ENCODE data around the gene CAPN14.
A peak's percentile ranks its signal among the peaks of the same experiment; 100 is the strongest.

The CAPN14 gene

DNA sequence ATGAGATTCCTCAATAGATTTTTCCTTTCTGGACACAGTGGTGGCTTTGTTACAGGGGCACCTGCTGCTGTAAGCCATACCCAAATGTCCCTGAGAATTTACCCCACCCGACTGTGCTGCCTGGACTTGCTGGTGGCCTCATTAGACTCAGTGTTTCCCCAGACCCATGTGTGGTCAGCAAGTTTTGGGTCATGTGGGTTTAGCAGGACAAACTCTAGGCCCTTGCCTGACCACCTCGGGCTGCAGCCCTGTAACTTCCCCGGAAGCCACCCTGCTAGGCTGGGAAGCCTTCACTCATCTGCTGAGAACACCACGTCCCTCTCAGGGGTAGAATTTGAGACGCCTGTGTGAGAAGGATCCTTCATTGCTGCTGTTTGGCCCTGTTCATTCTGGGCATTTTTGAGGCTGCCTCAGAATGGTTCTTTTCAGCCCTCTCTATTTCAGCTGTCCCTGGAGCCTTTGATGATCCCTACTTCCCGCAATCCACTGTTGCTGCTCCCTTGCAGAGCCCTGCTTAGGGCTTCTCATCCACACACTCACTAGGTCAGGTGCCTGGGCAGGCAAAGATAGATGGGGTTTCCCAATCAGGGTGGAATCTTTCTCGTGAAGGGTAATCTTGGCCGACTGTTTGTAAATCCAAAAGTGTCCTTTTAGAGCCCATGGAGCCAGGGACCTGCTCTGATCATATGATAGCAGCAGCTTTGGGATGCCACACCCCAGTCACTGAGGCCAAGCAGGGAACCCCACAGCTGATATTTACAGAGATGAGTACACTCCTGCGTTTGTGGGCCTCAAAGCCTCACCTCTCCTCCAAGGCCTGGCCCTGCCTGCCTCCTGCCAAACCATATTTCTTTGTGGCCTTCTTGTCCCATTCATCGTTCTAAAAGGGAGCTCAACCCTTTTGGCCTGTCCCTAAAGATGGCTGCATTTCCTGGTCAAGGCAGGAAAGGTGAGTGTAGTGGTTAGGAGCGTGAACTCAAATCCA, 23.4 kb upstream of the CAPN14 start:
- no peak for DNase-seq

DNA sequence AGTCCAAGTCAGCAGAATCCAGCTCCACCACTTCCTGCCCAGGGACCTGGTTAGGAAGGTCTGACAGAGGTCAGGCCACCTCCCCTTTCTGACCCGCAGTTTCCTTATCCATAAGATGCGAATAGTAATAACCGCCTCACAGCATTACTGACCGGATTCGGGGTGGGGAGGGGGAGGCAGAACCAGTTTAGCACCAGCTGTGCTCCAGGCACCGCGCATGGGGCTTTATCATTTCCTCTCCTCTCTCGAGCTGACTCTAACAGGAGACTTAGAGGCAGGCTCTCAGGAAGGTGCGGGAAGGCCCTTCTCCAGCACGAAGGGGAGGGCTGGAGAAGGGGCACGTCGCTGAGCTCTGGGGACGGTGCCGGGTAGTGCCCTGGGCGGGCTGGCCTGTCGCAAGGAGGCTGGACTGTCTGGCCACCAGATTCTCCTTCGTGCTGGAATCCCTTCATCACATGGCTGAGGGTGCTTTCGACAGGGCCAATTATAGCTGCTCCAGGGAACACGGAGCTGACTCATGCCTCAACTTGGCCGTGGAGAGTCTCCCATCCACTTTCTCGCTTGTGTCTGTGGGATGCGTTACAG, 22.4 kb upstream of the CAPN14 start:
- no peak for DNase-seq

DNA sequence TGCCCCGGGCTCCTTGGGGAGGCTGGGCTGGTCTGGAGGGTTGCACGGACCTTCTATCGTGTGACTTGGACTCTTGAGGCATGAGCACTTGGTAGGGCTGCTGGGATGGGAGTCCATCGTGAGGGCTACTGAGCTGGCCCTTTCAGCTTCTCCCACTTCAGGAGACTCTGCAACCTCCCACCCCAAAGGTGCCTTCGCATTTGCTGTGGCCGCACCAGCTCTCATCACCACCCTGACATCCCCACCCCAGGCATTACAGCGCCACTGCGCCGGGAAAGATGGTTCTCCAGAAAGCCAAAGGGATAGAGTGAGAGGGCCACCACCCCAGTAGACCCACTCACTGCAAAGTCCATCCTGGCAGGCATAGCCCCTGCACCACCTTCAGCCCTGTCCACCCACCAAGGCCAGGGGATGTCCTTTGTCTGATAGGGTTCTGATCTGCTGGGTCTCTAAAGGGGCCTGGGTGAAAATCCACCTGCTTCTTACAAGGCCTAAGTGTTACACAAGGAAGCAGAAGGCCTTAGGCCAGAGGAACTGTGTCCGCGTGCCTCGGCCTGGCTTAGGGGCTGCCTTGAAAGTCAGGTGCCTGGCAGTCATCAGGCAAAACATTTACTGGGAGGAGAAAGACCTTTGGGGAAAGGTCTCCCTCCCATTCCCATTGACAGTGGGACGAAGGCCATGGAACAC, 21.7 kb upstream of the CAPN14 start:
- no peak for DNase-seq

DNA sequence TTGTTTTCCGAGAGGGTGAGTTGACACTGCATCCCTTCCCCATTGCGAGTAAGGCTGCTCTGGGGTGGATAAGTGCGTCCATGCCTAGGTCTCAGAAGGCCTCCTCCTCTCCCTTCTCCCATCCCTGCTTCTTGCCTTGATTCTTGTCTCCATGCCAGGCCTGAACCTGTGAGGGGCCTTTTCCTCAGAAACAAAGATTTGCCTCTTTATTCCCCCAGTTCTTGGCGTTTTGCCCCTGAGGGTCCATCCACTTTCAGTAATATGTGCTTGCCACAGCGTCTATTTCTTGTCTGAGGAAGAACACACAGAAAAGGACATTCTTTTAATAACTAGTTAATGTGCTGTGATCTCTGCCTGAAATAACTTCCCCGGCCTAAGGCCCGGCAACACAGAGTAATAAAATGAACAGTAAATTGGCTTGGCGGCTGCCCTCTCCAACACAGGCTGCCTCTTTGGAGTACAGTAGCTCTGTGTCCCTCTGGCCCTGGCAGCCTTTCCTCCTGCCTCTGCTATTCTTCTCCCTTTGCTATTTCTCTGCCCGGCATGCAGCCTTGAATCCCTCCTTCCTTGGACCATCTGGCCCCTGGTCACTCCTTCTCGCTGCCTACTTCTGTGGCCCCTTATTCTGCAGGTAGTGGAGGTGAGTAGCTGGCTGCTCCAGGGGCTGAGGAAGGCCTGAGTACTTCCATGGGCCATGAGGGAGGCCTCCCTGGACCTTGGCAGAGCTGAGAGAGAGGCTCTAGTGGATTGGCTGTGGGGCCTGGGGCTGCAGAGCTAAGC, 21.0 kb upstream of the CAPN14 start:
- DNase-seq, result no peak

DNA sequence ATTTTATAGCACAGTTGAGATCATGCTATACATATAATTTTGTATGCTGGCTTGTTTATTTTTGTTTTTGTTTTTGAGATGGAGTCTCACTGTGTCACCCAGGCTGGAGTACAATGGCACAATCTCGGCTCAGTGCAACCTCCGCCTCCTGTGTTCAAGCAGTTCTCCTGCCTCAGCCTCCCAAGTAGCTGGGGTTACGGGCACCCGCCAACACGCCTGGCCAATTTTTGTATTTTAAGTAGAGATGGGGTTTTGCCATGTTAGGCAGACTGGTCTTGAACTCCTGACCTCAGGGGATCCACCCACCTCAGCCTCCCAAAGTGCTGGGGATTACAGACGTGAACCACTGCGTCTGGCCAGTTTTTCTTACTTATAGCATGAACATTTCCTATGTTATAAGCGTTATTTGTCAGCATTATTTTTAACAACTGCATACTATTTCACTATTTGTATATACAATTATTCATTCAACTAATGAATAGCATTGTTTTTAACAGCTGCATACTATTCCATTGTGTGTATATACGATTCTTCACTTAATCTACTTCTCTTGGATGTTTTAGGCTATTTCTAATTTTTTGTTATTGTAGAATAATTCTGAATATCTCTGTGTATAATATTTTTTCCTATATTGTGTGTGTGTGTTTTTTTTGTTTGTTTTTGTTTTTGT, 20.2 kb upstream of the CAPN14 start:
- DNase-seq, result no peak

DNA sequence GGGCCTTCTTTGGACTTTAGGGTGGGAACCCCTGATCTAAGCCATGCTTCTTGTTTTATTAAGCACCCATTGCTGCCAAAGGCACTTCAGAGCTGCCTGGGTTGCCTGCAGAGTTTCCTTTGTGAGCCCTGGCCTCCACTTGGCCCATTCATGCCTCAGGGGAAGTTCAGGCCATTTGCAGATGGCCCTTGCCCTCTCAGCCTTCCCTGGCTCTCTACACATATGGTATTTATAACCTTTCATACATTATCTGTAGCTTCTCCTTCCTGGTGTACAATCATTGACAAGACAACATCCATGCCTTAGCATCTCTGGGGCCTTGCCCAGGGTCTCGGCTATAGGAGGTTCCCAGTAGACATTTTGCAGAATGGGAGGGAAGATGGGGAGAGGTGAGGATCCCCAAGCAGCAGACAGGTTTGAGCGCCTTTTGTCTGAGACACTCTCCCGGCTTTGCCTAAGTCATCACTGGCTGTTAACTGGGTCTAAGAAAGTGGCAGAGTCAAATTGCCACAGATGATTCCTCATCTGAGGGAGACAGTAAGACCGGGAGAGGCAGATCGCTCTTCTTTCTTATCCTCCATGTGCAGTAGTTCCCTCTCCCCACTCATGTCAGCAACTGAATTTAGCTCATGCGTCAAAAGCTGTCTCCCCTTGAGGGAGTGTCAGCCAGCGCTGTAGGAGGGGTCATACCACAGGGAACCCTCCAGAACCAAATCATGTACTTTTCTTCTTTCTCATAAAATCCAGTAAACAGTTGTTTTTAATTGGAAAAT, 19.3 kb upstream of the CAPN14 start:
- DNase-seq, result no peak

DNA sequence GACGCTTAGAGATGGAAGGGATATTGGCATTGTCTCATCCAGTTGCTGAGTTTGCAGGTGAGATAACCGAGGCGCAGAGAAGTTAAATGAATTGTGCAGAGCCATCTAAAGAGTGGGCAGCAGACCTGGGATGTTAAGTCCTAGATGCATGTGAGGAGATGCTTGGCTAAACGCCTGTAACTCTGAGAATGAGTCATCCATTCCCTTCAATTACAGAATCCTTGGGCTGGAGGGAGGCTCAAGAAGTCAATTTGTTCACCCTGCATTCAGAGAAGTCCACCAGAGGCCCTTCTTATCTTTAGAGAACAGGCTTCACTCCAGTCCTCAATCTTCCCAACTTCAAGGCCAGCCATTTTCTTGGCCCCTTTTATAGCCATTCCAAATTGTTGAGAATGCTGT, 18.2 kb upstream of the CAPN14 start:
- DNase-seq, result no peak

DNA sequence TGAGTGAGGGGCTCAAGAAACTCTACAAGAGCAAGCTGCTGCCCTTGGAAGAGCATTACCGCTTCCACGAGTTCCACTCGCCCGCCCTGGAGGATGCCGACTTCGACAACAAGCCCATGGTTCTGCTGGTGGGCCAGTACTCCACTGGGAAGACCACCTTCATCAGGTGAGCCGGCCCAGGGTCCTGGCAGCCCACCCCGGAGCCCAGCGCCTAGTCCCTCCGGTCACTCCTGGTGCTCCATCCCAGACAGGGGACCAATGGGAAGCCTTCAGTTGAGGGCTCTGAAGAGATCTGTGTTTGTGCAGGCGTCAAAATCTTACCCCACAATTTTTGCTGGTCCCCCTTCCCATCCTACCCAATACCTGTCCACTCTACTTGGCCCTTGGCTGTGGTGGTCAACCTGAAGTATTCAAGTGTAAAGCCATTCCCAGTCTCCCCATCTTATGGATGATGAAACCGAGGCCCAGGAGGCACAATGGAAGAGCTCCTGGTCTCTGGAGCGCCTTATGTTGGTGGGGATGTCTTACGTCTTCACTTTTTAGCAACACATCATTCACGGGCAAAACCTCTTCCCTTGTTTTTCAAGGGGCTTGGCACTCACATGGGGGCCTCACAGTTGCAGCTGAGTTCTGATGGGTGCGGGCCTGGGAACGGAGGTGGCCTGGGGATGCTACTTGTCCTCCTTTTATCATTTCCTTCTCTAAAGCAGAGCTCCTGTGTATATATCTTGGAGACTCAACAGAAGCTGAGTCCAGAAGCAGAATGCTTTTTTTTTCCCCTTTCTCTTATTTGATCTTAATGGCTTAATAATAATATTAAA, 17.6 kb upstream of the CAPN14 start:
- no peak for DNase-seq

DNA sequence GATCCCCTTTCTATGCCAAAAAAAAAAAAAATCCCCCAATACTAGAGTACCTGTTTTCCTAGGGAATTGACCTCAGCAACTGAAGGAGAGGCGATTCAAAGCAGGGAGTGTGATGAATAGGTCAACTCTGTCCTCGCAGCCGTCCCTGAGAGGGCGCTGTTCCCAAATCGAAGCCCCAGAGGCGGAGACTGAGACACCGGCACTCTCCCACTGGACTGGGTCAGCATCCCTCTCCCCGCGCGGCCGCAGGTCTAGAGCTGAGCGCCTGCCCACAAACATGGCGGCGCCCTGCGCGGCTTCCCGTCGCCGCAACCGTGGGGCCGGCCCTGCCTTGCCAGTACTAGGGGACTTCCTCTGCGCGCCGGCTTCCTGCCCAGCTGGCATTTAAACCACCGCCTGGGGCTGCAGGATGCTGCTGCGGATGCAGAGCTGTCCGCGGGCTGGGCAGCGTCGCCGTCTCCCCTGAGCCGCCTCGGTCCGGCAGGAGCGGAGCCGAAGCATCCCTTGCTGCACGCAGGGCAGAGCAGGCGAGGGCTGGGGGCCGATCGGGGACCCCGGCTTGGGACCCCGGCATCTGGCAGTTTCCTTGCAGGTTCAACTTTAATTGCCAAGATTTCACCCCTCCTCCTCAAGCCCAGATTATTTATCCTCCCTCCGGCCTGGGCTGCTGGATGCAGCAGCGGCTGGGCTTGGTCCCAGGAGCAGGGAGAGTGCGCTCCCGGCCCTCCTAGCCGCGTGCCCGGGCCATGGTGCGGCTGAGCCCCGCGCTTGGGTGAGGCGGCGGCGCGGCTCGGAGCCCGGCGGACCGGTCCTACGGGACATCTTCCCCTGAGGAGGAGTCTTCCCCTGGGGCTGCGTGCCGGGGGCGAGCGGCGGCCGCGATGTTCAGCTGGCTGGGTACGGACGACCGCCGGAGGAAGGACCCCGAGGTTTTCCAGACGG, 16.7 kb upstream of the CAPN14 start, which contains the start of gene EHD3:
EHD3 (plus strand) TSS at position 412 of the 942 bp plus-strand sequence; CDS start at position 882, 470 bp downstream.
- DNase-seq, result peak; percentile 88

DNA sequence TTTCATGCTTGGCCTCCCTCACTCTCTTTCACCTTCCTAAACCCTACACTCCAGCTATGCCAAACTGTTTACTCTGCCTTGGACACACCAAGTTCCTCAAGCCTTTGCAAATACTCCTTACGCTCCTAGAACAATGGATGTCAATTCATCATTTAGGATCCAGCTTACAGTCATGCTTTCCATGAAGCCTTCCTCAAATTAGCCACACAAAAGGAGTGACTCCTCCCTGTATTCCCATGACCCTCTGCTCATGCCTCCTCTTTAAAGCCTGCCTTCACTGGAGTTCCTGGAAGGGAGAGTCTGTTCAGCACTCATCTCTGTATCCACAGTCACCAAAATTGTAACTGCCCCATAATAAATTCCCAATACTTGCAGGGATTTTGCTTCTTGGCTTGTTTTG, 15.9 kb upstream of the CAPN14 start:
- no peak for DNase-seq

DNA sequence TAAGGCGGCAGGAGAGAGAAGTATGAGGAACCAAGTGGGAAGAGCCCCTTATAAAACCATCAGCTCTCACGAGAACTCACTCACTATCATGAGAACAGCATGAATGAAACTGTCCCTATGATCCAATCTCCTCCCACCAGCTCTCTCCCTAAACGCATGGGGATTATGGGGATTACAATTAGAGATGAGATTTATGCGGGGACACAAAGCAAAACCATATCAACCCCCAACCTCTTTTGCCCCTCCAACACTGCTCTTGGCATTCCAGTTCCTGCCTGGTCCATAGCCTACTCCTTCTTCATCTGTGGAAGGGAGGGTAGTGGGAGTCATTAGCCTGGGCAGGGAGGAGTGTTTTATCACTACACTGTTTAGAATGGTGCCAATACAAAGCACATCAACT, 15.3 kb upstream of the CAPN14 start:
- DNase-seq, result no peak

DNA sequence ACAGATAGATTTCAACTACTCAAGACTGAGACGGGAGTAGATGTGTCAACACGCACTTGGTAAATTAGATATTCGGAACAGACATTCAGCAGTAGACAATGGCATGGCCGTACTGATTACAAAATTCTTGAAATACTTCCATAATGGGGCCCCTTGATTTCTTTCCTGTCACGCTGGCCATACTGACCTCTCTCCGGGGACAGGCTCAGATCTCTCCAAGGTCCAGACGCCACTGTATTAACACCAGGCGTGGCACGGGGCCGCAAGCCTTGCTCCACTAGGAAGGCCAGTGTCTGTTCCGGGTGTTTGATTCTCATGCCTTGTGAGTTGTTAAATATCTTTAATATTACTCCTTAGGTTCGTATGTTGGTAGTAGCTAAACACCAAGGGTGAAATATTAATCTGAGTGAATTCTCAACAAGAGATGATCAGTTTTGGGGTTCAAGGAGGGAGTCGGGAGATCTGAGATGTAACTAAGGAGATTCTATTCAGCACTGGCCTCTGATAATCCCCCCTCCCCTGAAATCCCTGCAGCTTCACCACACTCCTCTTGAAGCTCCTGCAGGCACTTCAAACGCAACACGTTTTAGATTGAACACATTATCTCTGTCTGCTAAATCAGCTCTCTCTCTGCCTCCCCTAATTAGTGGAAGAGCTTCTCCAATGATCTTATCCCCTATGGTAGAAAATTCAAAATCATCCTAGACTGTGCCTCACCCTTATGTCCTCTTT, 14.4 kb upstream of the CAPN14 start:
- DNase-seq, result no peak

DNA sequence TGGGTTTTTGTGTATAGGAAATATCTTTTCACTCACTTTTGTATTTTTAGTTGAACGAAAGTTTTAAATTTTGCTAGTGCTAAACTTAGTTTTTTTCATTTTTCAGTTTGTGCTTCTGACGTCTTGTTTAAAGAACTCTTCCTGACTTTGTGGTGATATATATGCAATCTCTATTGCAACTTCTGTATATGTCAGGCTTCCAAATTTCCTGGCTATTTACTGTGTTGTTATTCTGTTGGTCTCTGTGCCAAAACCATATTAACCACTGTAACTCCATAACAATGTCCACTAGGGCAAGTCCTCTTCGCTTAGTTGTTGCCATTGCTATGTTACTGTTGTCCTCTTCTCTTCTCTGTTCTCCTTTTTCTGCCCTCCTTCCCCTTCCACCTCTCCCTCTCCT, 13.4 kb upstream of the CAPN14 start:
- DNase-seq, result no peak

DNA sequence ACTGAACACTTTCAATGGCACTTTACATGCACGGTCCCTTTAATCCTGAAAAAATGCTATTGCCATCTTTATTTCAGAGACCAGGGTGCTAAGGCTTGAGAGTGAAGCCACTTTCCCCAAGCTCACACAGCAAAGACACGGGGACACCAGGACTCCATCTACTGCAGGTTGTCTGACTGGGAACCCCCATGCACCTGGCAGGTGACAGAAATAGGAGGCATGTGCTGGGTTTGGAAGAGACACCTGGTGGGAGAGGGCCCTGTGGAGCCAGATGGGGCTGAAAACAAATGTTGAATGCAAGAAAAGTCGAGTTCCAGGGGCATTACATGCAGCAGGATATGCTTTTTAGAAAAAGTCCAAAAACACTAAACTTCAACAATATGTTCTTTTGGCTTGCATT, 11.4 kb upstream of the CAPN14 start:
- no peak for DNase-seq

DNA sequence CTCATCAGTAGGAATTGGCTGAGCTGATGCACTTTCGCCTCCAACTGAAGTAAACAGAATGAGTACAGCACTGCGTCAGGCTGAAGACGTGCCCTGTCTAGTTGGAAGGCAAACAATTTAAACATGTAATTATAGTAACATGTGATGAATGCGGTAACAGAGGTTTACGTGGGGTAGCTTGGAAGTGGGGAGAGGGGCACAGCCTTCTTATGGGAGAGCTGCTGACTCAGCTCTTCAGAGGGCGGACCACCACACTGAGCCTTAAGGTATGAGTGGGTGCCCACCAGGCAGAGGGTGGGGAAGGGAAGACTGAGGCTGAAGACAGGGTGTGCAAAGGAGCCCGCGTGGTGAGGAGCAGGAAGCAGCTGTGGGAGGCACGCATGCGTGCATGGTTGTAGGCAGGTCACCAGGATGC, 10.4 kb upstream of the CAPN14 start:
- no peak for DNase-seq

DNA sequence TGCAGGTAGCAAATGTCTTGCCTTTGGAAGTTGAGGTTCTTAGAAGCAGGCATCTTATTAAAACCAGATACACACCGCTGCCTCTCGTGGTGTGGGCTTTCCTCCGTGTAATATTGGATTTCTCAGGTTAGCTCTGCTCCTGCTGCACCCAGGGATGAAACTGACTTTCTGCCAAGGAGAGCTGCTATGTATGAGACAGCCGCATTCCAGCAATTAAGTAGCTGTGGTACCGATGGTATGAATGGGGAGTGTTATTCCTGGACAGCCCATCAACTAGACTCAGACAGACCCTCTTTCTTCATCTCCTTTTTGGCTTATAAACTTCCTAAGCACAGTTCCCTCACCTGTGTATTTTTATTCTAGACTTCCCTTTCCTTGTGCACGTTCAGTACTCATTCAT, 9.8 kb upstream of the CAPN14 start:
- DNase-seq, result no peak

DNA sequence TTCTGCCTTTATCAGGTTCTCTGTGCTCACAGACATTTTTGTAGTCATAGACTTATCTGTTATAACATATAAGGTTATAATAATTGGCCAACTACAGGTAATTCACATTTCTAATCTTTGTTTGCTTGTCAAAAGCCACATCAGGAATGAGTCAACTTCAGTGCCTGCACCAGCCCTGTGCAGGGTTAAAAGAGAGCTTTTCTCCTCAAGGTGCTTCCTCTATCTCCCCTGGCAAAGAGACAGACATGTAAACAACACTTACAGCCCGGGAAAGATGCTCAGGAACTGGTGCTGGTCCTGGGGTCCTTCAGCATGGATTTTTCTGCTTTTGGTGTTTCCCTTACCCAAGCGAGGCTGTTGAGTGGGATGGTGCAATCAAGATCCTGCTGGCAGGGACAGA, 9.0 kb upstream of the CAPN14 start:
- no peak for DNase-seq

DNA sequence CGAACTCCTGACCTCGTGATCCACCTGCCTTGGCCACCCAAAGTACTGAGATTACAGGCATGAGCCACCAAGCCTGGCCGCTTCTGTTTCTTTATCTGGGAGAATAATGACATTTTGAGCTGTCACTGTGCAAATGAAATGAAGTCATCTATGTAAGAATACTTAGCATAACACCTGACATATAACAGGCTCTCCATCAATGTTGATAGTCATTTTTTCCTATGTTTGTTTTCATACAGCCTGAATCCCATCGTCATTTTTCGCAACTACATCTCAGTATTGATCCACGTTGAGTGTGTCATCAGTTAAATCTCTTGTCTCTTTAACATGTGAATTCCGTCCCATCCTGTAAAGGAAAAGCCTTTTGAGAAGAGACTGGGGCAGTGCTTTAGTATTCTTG, 6.4 kb upstream of the CAPN14 start:
- no peak for DNase-seq

DNA sequence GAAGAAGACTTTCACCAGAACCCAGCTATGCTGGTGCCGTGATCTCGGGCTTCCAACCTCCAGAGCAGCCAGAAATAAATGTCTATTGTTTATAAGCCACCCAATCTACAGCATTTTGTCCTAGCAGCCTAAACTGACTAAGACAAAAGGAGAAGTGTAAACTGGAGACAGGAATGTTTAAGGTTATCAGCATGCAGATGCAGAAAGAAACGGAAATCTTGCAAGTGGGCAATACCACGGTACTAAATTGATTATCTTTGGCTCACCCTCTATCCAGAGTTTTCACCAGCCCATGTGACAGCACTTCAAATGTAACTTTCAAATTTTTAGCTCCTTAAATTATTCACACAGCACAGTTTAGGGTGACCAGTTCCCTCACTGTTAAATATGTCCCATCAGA, 5.7 kb upstream of the CAPN14 start:
- no peak for DNase-seq

Measured in activated CD4-positive, alpha-beta T cell treated with anti-CD3 and anti-CD28 coated beads, Interleukin-10, Interleukin-2, amounts not matched to agents 100 ng/mL and 50 ng/mL, durations not matched to agents 16 hours and 8 hours (primary cell).